GM19099 (cell line): Measurements from ENCODE around the gene LGALS1.

Experiments
- POLR2A ChIP-seq: IDR thresholded peaks from 3 replicates; pipeline ENCODE4 v1.6.1; 2011; ENCODE audit warnings: low read depth; ENCODE audit not compliant: insufficient read length; ENCODE audit errors: extremely low read depth

The LGALS1 gene

GRCh38 chr22:37686002-37686982 lies 10.9 kb downstream of the LGALS1 start, which contains the start of gene NOL12:
TSS of gene NOL12 (plus strand) at chr22:37686343. CDS start at chr22:37686393, 50 bp downstream.
- TF ChIP-seq POLR2A, result peak; percentile 78

DNA sequence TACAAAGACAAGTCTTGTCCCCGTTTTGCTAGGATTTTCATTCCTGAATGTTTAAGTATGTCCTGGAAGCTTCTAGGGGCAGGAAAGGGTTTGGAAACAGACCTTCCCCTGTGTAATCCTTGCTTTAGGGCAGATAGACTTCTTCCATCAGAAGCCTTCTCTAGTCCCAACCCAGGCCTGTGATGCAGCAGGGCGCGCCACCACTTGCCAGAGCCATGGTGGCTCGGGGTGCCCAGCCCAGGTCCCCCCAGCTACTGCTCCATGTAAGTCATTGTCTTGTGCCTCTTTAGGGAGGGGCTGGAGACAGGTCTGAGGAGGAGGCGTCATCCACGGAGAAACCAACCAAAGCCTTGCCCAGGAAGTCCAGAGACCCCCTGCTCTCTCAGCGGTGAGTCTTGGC lies 15.0 kb downstream of the LGALS1 start:
- no peak for TF ChIP-seq POLR2A

GRCh38 chr22:37690901-37691504 lies 15.6 kb downstream of the LGALS1 start:
- no peak for TF ChIP-seq POLR2A

GRCh38 chr22:37692627-37693285 lies 17.3 kb downstream of the LGALS1 start:
- TF ChIP-seq POLR2A, result no peak

DNA sequence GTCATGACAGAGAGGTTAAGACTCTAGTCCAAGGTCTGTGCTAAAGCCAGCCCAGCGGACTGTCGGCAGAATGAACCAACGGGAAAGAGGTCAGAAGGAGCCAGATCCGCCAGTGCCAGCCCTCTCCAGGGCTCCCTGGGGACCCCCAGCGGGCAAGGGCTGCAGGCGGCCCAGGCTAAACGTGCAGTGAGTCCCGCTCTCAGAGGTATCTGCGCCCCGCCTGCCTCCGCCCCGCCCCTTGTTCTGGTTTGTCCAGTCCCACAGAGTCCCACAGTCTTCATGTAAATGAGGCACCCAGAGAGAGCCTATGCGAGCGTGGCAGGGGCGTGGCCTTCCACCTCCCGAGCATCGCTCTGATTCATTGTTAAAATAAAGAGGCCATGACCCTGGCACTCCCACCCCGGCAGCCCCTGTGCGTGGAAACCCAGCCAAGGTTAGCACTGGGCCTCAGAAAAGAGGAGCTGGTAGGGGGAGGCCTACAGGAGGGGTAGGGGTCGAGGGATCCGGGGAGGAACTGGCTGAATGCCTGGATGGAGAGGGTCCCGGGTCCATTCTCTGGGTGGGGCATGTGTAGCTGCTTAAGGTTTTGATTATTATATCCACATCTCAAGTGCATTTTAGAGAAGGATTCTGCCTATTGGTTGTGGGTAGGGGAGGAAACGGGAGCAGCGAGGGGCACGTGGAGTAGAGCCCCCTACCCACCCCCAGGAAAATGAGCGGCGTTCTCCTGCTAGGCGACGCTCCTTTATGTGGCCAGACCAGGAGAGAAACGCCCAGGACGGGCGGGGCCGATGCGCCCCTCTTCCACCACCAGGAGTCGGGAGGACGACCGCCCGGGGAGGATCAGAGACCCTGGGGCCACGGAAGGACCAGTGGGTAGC lies 21.5 kb downstream of the LGALS1 start, which contains the start of gene TRIOBP:
TSS of gene TRIOBP (plus strand) at position 392 of the 881 bp plus-strand sequence. CDS start 4,318 bp downstream, outside the sequence.
- TF ChIP-seq POLR2A, result no peak

GRCh38 chr22:37697538-37697835 lies 22.1 kb downstream of the LGALS1 start:
- TF ChIP-seq POLR2A, result no peak

DNA sequence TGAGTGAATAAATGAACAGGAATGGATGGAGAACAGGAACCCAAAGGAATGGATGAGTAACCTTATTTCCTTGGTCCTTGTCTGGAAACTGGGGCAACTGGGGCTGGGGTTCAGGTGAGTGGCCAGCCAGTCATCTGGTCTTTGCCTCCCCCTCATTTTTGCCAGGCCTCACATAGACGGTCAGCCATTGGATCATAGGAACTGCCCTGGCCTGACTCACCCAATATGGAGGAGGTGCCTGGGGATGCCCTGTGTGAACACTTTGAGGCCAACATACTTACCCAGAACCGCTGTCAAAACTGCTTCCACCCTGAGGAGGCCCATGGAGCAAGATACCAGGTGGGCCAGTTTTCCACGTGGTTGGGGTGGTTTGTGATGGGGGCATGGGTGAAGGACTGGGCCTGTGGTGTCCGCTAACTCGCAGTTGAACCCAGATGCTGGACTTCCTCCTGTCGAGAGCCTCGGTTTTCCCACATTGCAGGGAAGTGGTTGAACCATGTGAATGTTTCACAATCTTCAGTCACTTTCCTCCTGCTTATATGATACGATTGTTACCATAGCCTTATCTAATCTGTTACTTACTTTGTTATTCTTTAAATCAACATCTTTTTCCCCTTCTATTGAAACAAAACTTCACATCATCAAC lies 25.8 kb downstream of the LGALS1 start:
- TF ChIP-seq POLR2A, result no peak

GRCh38 chr22:37703906-37704305 lies 28.5 kb downstream of the LGALS1 start:
- no peak for TF ChIP-seq POLR2A

GRCh38 chr22:37704645-37705044 lies 29.2 kb downstream of the LGALS1 start:
- no peak for TF ChIP-seq POLR2A

DNA sequence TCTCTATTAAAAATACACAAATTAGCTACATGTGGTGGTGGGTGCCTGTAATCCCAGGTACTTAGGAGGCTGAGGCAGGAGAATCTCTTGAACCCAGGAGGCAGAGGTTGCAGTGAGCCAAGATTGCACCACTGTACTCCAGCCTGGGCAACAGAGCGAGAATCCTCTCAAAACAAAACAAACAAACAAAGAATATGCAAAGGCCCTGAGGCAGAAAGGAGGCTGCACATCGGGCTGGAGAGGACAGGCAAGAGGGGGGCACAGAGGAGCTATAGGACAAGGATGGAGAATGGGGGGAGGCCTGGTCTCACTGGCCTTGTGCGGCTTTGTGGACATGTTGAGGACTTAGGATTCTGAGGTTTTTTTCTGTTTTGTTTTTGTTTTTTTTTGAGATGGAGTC lies 29.8 kb downstream of the LGALS1 start:
- no peak for TF ChIP-seq POLR2A

GRCh38 chr22:37708580-37709444 lies 33.4 kb downstream of the LGALS1 start:
- TF ChIP-seq POLR2A, result no peak

- TF ChIP-seq POLR2A, result no peak
These were observed 34.0 kb downstream of the LGALS1 start for GRCh38 chr22:37709445-37709765.

- TF ChIP-seq POLR2A, result no peak
These were observed 35.2 kb downstream of the LGALS1 start for GRCh38 chr22:37710675-37711074.
